Coronary artery (tissue), 2 donors: ENCODE data around the gene ARNT2.

ENCODE experiments used
- DNase-seq: peaks from one replicate; pipeline ENCODE4 v3.0.0-alpha.2; 2017; ENCODE audit warnings: low spot score
- H3K27ac ChIP-seq, 2 donors: fragments of 200-600 bp; sonication (generic); one replicate each; pipeline ENCODE4 v1.5.1; 2016 to 2019
- H3K4me3 ChIP-seq: fragments of 200-600 bp; sonication (generic); 2 replicates; pipeline ENCODE4 v1.5.1; 2016; ENCODE audit warnings: mild to moderate bottlenecking, moderate library complexity
- TF ChIP-seq, protein P1 (sequence below): fragments of 200-600 bp; sonication (generic); IDR thresholded peaks from one replicate; pipeline ENCODE4 v1.5.1; 2019; ENCODE audit warnings: antibody characterized with exemption

Gene ARNT2

DNA sequence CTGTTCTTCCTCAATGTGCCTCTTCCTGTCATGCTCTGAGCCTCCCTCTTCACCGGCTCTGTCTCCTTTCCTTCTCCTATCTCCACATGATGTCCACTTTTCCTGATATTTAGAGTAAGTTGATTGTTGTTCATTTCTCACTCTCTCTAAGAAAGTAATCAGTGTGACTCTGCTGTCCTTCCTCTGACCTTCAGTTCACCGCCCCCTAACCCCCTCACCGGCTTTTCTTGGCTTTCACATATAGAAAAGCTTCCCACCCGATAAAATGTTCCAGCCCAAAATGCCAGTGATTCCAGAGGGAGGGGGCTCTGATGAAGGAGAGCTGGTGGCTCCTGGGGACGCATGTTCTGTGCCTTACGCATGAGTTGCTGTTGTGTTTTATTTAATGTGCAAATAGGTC is 170.4 kb downstream of the ARNT2 start:
- DNase-seq = no peak
- Histone ChIP-seq H3K4me3 (no peak overlapping the region), H3K27ac (no peak overlapping the region)
- TF ChIP-seq, protein P1, sequence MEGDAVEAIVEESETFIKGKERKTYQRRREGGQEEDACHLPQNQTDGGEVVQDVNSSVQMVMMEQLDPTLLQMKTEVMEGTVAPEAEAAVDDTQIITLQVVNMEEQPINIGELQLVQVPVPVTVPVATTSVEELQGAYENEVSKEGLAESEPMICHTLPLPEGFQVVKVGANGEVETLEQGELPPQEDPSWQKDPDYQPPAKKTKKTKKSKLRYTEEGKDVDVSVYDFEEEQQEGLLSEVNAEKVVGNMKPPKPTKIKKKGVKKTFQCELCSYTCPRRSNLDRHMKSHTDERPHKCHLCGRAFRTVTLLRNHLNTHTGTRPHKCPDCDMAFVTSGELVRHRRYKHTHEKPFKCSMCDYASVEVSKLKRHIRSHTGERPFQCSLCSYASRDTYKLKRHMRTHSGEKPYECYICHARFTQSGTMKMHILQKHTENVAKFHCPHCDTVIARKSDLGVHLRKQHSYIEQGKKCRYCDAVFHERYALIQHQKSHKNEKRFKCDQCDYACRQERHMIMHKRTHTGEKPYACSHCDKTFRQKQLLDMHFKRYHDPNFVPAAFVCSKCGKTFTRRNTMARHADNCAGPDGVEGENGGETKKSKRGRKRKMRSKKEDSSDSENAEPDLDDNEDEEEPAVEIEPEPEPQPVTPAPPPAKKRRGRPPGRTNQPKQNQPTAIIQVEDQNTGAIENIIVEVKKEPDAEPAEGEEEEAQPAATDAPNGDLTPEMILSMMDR = no peak

DNA sequence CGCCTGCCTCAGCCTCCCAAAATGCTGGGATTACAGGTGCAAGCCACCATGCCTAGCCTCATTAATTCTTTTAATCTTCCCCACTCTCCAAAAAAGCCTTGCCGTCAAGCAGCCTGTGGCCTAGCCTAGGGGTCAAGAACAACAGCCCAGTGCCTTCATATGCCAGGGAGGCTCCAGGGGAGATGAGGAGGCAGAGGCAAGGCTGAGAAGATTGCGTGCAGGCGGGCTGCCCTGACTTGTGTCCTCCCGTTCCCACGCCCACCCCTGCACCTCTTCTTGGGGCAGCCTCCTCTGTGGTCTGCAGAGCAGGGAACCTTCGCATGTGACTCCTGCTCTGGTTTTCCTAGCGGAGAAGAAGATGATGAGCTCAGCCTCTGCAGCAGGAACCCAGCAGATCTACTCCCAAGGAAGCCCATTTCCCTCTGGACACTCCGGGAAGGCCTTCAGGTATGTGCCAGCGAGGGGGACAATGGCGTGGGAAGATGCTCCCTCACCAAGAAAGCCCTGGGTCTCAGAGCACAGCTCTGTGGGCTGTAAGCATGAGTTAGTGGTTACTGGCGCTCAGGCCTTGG is 172.4 kb downstream of the ARNT2 start:
- Histone ChIP-seq H3K4me3 (no peak overlapping the region), H3K27ac (no peak overlapping the region)
- TF ChIP-seq, protein P1 = no peak
- DNase-seq = no peak

DNA sequence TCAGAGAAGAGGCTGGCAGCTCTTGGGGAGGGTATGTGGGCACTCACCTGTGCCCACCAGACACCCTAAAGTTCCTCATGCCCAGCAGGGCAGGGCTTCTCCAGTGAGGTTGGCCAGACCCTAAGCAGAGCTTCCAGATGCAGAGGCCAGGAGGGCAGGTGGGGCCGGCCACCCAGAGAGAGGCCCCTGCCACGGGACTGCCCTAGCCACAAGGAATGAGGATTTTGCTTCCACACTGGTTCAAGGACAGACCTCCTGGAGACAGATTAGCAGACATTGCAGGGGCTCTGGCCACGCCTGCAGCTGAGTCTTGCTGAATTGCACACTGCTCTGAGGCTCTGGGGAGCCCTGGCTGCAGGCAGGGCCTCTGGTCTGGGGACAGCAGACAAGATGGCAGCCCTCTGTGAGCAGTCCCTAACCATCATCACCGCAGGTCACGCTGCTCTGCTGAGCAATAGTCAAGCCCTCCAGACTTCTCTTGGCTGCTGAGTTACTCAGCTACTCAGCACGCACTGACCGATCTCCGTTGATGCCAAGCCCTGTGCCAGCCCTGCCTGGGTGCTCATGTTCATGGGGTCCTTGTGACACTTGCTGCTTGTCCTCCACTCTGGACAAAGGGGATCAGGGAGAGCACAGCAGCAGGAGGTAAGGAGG is 173.5 kb downstream of the ARNT2 start:
- peak; percentile 68 for DNase-seq
- no peak overlapping the region for H3K4me3 ChIP-seq
- TF ChIP-seq, protein P1 = no peak
- no peak overlapping the region for H3K27ac ChIP-seq

DNA sequence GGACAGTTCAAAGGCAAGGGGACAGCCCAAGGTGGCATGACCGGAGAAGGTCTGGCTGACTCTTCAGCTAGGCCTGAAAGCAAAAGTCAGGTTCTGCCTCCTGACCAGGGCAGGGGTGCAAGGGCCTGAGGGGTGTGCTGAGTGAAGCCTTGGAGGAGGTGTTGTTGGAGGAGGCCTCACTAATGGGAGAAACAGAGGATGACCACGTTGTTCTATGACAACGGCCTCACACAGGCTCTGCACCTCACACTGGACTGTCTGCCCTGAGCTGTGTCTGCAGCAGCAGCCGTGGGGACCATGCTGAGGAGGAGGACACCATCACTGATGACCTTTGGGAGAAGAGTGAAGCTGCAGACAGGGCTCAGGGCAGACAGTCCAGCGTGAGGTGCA is 174.0 kb downstream of the ARNT2 start:
- TF ChIP-seq, protein P1 = no peak
- no peak overlapping the region for H3K27ac ChIP-seq
- no peak for DNase-seq
- no peak overlapping the region for H3K4me3 ChIP-seq

DNA sequence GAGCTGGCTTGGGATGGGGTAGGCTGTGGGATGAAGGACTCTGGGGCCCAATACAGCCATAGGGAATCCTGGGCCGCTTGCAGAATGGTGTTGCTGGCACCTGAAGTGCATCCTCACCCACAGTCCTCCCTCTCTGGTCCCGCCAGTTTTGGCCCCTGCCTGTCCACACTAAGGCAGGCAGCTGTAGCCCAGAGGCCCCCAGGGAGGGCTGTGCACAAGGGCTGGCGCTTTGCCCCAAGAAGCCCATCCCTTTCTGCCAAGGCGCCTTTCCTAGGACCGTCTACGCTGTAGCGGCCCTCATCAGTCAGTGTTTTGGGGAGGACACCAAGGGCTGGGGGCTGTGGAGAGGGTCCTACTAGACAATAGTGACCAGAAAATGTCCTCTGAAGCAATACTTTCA is 174.7 kb downstream of the ARNT2 start:
- TF ChIP-seq, protein P1 = no peak
- Histone ChIP-seq H3K27ac (no peak overlapping the region), H3K4me3 (no peak overlapping the region)
- DNase-seq = no peak

DNA sequence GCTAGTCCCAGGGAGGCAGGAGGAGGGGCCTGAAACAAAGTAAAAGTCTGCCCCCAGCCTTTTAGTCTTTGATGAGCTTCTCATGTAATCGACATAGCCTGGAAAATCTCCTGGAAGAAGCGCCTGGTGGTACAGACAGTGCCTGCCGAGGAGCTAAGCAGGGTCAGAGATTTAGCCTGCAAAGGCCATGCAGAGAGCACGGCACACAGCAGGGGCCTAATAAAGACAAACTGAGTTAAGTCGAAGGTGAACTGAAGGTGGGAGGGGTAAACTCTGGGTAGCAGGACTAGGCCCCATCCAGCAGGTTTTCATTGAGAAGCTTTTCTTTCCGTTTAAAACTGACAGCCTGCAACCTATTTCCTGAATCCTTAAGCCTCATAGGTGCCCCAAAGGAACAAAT is 175.4 kb downstream of the ARNT2 start:
- TF ChIP-seq, protein P1 = no peak
- DNase-seq = no peak
- H3K4me3 ChIP-seq = no peak overlapping the region
- no peak overlapping the region for H3K27ac ChIP-seq

DNA sequence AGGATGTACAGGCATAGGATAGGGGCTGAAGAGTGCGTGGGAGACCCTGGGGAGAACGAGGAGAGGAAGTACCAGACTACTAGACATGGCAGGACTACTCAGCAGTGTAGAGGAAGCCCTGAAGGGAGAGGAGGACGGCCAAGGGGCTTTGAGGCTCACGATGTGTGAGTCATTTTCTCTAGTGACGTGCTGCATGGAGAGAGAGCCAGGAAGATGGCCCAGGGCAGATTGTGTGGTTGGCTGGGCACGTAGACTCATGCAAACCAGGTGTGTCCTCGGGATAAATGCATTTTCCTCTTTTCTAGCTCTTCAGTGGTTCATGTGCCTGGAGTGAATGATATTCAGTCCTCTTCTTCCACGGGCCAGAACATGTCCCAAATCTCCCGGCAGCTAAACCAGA is 175.9 kb downstream of the ARNT2 start:
- Histone ChIP-seq H3K27ac (no peak overlapping the region), H3K4me3 (no peak overlapping the region)
- no peak for DNase-seq
- TF ChIP-seq, protein P1 = no peak
